HUES48 (cell line): ENCODE measurements around the gene TAAR9.
"Not testable (repeated sequence)": the region's sequence is repeated elsewhere in the genome, so short reads cannot be mapped to it uniquely, and the experiment has no call there.

ENCODE experiments used
- H3K27ac ChIP-seq: one replicate; pipeline ENCODE4 v1.7.0; 2013; ENCODE audit warnings: low read depth, low read length, inconsistent platforms
- H3K27me3 ChIP-seq: 2 replicates; pipeline ENCODE4 v1.6.1; 2013; ENCODE audit warnings: mild to moderate bottlenecking, low read length; ENCODE audit not compliant: control insufficient read depth, insufficient read depth
- H3K36me3 ChIP-seq: 2 replicates; pipeline ENCODE4 v1.6.1; 2013; ENCODE audit warnings: low read length; ENCODE audit not compliant: control insufficient read depth, insufficient read depth
- H3K4me1 ChIP-seq: 2 replicates; pipeline ENCODE4 v1.6.1; 2013; ENCODE audit warnings: mild to moderate bottlenecking, low read length; ENCODE audit not compliant: control insufficient read depth, insufficient read depth
- H3K4me3 ChIP-seq: 2 replicates; pipeline ENCODE4 v1.5.1; 2013; ENCODE audit warnings: mild to moderate bottlenecking, low read depth, low read length
- H3K9ac ChIP-seq: 2 replicates; pipeline ENCODE4 v1.6.1; 2013; ENCODE audit warnings: mild to moderate bottlenecking, low read depth, low read length, moderate library complexity
- H3K9me3 ChIP-seq: 2 replicates; pipeline ENCODE4 v1.6.1; 2013; ENCODE audit warnings: low read length; ENCODE audit not compliant: control insufficient read depth, insufficient read depth

The TAAR9 gene

GRCh38 chr6:132515386-132515785, 22.7 kb upstream of the TAAR9 start:
- H3K9ac ChIP-seq = no peak overlapping the region
- H3K27me3 ChIP-seq = no peaks in the 10 kb centered on the region
- H3K4me1 ChIP-seq = peaks cover 19% of the 10 kb centered on the region; the same call in 1 of the 2 replicates
- H3K36me3 ChIP-seq = no peaks in the 10 kb centered on the region
- H3K9me3 ChIP-seq = no peaks in the 10 kb centered on the region
- no peak overlapping the region for H3K27ac ChIP-seq
- no peak overlapping the region for H3K4me3 ChIP-seq

GRCh38 chr6:132520953-132521352, 17.1 kb upstream of the TAAR9 start:
- Histone ChIP-seq H3K36me3 (no peaks in the 10 kb centered on the region), H3K4me3 (no peak overlapping the region), H3K4me1 (peaks cover under 1% of the 10 kb centered on the region; the same call in 1 of the 2 replicates), H3K27ac (no peak overlapping the region), H3K9me3 (no peaks in the 10 kb centered on the region), H3K27me3 (no peaks in the 10 kb centered on the region), H3K9ac (no peak overlapping the region)

GRCh38 chr6:132524646-132525045, 13.4 kb upstream of the TAAR9 start:
- Histone ChIP-seq H3K27ac (no peak overlapping the region), H3K4me3 (no peak overlapping the region), H3K9me3 (no peaks in the 10 kb centered on the region), H3K27me3 (no peaks in the 10 kb centered on the region), H3K9ac (no peak overlapping the region), H3K4me1 (peaks cover 9% of the 10 kb centered on the region; the same call in 1 of the 2 replicates), H3K36me3 (no peaks in the 10 kb centered on the region)

GRCh38 chr6:132525866-132526265, 12.2 kb upstream of the TAAR9 start:
- Histone ChIP-seq H3K27me3 (no peaks in the 10 kb centered on the region), H3K4me1 (peaks cover 9% of the 10 kb centered on the region; the same call in 1 of the 2 replicates), H3K27ac (peak overlapping the region; percentile 35), H3K36me3 (no peaks in the 10 kb centered on the region), H3K4me3 (no peak overlapping the region), H3K9me3 (no peaks in the 10 kb centered on the region), H3K9ac (no peak overlapping the region)

GRCh38 chr6:132526461-132526860, 11.6 kb upstream of the TAAR9 start:
- Histone ChIP-seq H3K9me3 (no peaks in the 10 kb centered on the region), H3K4me3 (no peak overlapping the region), H3K27me3 (no peaks in the 10 kb centered on the region), H3K4me1 (peaks cover 9% of the 10 kb centered on the region; the same call in 1 of the 2 replicates), H3K9ac (no peak overlapping the region; the same call in 1 of the 2 replicates), H3K27ac (peak overlapping the region; percentile 35), H3K36me3 (no peaks in the 10 kb centered on the region)

GRCh38 chr6:132527791-132528190, 10.3 kb upstream of the TAAR9 start:
- peaks cover 9% of the 10 kb centered on the region; the same call in 1 of the 2 replicates for H3K4me1 ChIP-seq
- no peaks in the 10 kb centered on the region for H3K9me3 ChIP-seq
- H3K27me3 ChIP-seq = no peaks in the 10 kb centered on the region
- H3K4me3 ChIP-seq = no peak overlapping the region
- H3K9ac ChIP-seq = no peak overlapping the region
- H3K27ac ChIP-seq = no peak overlapping the region
- H3K36me3 ChIP-seq = no peaks in the 10 kb centered on the region

GRCh38 chr6:132530293-132530974, 7.6 kb upstream of the TAAR9 start:
- Histone ChIP-seq H3K27me3 (no peaks in the 10 kb centered on the region), H3K36me3 (no peaks in the 10 kb centered on the region), H3K4me3 (0 out of 2 replicates have a peak overlapping the region, but pooled peaks have one; percentile 29), H3K4me1 (peaks cover 9% of the 10 kb centered on the region; the same call in 1 of the 2 replicates), H3K9ac (no peak overlapping the region), H3K27ac (no peak overlapping the region), H3K9me3 (no peaks in the 10 kb centered on the region)

- not testable (repeated sequence) for H3K36me3 ChIP-seq, H3K4me1 ChIP-seq, H3K4me3 ChIP-seq, H3K9me3 ChIP-seq, H3K9ac ChIP-seq, H3K27ac ChIP-seq, H3K27me3 ChIP-seq
These were observed 3.5 kb upstream of the TAAR9 start for GRCh38 chr6:132534546-132534945.

GRCh38 chr6:132537145-132537544, 932 bp upstream of the TAAR9 start:
- H3K9me3 ChIP-seq = no peaks in the 10 kb centered on the region
- H3K36me3 ChIP-seq = no peaks in the 10 kb centered on the region
- no peak overlapping the region for H3K9ac ChIP-seq
- no peaks in the 10 kb centered on the region for H3K27me3 ChIP-seq
- H3K4me1 ChIP-seq = no peaks in the 10 kb centered on the region
- no peak overlapping the region for H3K27ac ChIP-seq
- no peak overlapping the region for H3K4me3 ChIP-seq

- no peak overlapping the region for H3K27ac ChIP-seq
- H3K9me3 ChIP-seq = no peaks in the 10 kb centered on the region
- no peaks in the 10 kb centered on the region for H3K27me3 ChIP-seq
- H3K4me1 ChIP-seq = peaks cover 6% of the 10 kb centered on the region; the same call in 1 of the 2 replicates
- H3K4me3 ChIP-seq = no peak overlapping the region
- no peak overlapping the region for H3K9ac ChIP-seq
- no peaks in the 10 kb centered on the region for H3K36me3 ChIP-seq
These were observed 6.7 kb downstream of the TAAR9 start for GRCh38 chr6:132544826-132545225.

GRCh38 chr6:132548746-132549463, 10.8 kb downstream of the TAAR9 start:
- Histone ChIP-seq H3K27ac (no peak overlapping the region), H3K4me3 (no peak overlapping the region), H3K36me3 (no peaks in the 10 kb centered on the region), H3K9me3 (no peaks in the 10 kb centered on the region), H3K9ac (no peak overlapping the region), H3K27me3 (no peaks in the 10 kb centered on the region), H3K4me1 (peaks cover 11% of the 10 kb centered on the region; the same call in 1 of the 2 replicates)
